Vagina (tissue), 2 donors: ENCODE measurements around the gene CIROP. TPM values are rescaled to one million over a fixed set of nuclear protein-coding genes. Genes with fewer than 3 reads are reported as not detected.
"Not testable (repeated sequence)": the region's sequence is repeated elsewhere in the genome, so short reads cannot be mapped to it uniquely, and the experiment has no call there.

Experiments used
- DNase-seq, 2 donors: peaks; one replicate each; pipeline ENCODE4 v3.0.0-alpha.2; 2017; ENCODE audit errors: extremely low spot score in 2 of 2
- H3K27ac ChIP-seq: fragments of 200-600 bp; sonication (generic); one replicate; pipeline ENCODE4 v1.5.1; 2019
- H3K27me3 ChIP-seq: fragments of 200-600 bp; sonication (generic); one replicate; pipeline ENCODE4 v1.5.1; 2019
- H3K36me3 ChIP-seq, 2 donors: fragments of 200-600 bp; sonication (generic); one replicate each; pipeline ENCODE4 v1.5.1; 2017 to 2019
- H3K4me1 ChIP-seq: fragments of 200-600 bp; sonication (generic); one replicate; pipeline ENCODE4 v1.5.1; 2019
- H3K4me3 ChIP-seq, 2 donors: fragments of 200-600 bp; sonication (generic); 1 replicate in 1 of 2; 2 replicates in 1 of 2; pipeline ENCODE4 v1.5.1; 2016 to 2019
- H3K9me3 ChIP-seq: fragments of 200-600 bp; sonication (generic); one replicate; pipeline ENCODE4 v1.5.1; 2019
- CTCF ChIP-seq, 3 experiments: fragments of 450-650 bp in 2 of 3; fragments of 200-600 bp in 1 of 3; sonication (generic) in 1 of 3; IDR thresholded peaks; one replicate each; pipeline ENCODE4 v1.5.1; 2017 to 2019; ENCODE audit warnings: antibody characterized with exemption in 3 of 3, mild to moderate bottlenecking in 2 of 3, moderate library complexity in 2 of 3
- POLR2A ChIP-seq, 2 donors: fragments of 450-650 bp; IDR thresholded peaks; one replicate each; pipeline ENCODE4 v1.6.1; 2017; ENCODE audit warnings: antibody characterized with exemption in 2 of 2, mild to moderate bottlenecking in 2 of 2, moderate library complexity in 2 of 2
- POLR2AphosphoS5 ChIP-seq, 2 donors: sonication (generic); formaldehyde crosslinking; IDR thresholded peaks; one replicate each; pipeline ENCODE4 v1.9.0; 2017; ENCODE audit warnings: antibody characterized with exemption in 2 of 2, mild to moderate bottlenecking in 2 of 2, low read depth in 1 of 2; ENCODE audit not compliant: insufficient read depth in 1 of 2
- intact Hi-C: fragments of 100-400 bp; cut with DNase I; formaldehyde crosslinking; loops from one replicate; pipeline ENCODE4 v1.15.1; 2023
- total RNA-seq: library from RNA; depleted of rRNA; stranded (reverse); fragments of >200 nt; gene quantifications from one replicate; pipeline ENCODE4 v1.2.3, GENCODE V29; 2016

CIROP gene
- total RNA-seq, 1 donor from 2014 or later, result not detected

GRCh38 chr14:23110579-23111365, 6.0 kb upstream of the CIROP start:
- no peak overlapping the region for H3K4me3 ChIP-seq
- no peaks in the 10 kb centered on the region for H3K36me3 ChIP-seq
- no peak for DNase-seq
- no peak for TF ChIP-seq POLR2AphosphoS5 (IDR thresholded peaks at IDR 0.05; ENCODE audit: insufficient read depth in 1 of 2, low read depth in 1 of 2)
- no peak for TF ChIP-seq CTCF (IDR thresholded peaks at IDR 0.05)
- no peak for TF ChIP-seq POLR2A (IDR thresholded peaks at IDR 0.05)
- no peaks in the 10 kb centered on the region for H3K4me1 ChIP-seq
- intact Hi-C loops, result no loop called here
- H3K27me3 ChIP-seq, result no peaks in the 10 kb centered on the region
- no peaks in the 10 kb centered on the region for H3K9me3 ChIP-seq
- no peak overlapping the region for H3K27ac ChIP-seq

DNA sequence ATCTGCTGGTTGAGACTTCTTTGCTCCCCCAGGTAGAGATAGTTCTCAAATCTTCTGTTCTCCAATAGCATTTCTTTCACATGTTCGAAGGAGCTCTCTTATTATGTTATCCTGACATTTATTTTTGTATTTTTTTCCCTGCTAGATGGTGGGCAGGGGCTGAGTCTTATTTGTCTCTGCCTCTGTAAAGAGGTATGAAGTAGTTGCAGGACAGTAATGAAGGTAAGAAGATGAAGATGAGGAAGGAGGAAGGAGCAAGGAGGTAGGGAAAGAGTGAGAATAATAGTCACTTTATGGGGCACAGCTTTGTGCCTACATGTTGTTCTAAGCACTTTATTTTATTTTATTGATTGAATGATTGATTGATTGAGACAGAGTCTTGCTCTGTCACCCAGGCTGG, 5.0 kb upstream of the CIROP start:
- no peak for TF ChIP-seq POLR2A (IDR thresholded peaks at IDR 0.05)
- no peak for TF ChIP-seq CTCF (IDR thresholded peaks at IDR 0.05)
- no peak for TF ChIP-seq POLR2AphosphoS5 (IDR thresholded peaks at IDR 0.05; ENCODE audit: insufficient read depth in 1 of 2, low read depth in 1 of 2)
- intact Hi-C loops, result no loop called here
- Histone ChIP-seq H3K4me1 (no peaks in the 10 kb centered on the region), H3K9me3 (no peaks in the 10 kb centered on the region), H3K36me3 (no peaks in the 10 kb centered on the region), H3K27ac (no peak overlapping the region), H3K4me3 (no peak overlapping the region), H3K27me3 (no peaks in the 10 kb centered on the region)
- no peak for DNase-seq

DNA sequence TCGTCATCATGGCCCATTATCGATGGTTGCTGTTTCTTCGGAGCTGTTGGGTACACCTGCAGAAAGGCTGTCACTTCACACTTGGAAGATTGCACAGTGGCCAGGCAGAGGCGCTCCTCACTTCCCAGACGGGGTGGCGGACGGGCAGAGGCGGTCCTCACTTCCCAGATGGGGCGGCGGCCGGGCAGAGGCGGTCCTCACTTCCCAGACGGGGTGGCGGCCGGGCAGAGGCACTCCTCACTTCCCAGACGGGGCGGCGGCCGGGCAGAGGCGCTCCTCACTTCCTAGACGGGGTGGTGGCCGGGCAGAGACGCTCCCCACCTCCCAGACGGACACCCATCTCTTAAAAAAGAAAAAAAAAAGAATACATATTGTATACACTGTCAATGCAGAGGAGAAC, 3.4 kb upstream of the CIROP start:
- H3K27ac ChIP-seq, H3K4me1 ChIP-seq, H3K9me3 ChIP-seq, intact Hi-C loops, H3K4me3 ChIP-seq, H3K36me3 ChIP-seq, H3K27me3 ChIP-seq, DNase-seq: not testable (repeated sequence)

DNA sequence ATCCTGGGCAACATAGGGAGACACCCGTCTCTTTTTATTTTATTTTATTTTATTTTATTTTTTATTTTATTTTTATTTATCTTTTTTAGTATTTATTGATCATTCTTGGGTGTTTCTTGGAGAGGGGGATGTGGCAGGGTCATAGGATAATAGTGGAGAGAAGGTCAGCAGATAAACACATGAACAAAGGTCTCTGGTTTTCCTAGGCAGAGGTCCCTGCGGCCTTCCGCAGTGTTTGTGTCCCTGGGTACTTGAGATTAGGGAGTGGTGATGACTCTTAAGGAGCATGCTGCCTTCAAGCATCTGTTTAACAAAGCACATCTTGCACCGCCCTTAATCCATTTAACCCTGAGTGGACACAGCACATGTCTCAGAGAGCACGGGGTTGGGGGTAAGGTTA, 2.8 kb upstream of the CIROP start:
- H3K36me3 ChIP-seq, H3K27ac ChIP-seq, H3K4me1 ChIP-seq, intact Hi-C loops, H3K27me3 ChIP-seq, DNase-seq, H3K4me3 ChIP-seq, H3K9me3 ChIP-seq: not testable (repeated sequence)

DNA sequence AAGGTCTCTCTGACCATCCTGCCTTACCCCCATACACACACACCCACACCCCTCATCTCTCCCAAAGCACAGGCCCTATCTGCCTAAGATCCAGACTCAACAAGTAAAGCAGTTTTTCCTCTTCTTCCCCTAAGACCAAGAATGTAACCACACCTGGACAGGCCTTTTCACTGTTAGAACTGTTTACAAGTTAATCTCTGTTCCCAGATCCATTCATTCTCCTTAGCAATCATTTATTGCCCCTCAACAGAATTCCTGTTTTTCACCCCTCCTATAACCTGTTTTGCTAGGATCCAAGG, 1.9 kb upstream of the CIROP start:
- no peaks in the 10 kb centered on the region for H3K9me3 ChIP-seq
- TF ChIP-seq POLR2AphosphoS5 (IDR thresholded peaks at IDR 0.05; ENCODE audit: insufficient read depth in 1 of 2, low read depth in 1 of 2) (no peak), CTCF (IDR thresholded peaks at IDR 0.05) (no peak), POLR2A (IDR thresholded peaks at IDR 0.05) (no peak)
- DNase-seq, result no peak
- no peaks in the 10 kb centered on the region for H3K27me3 ChIP-seq
- no peak overlapping the region for H3K27ac ChIP-seq
- H3K36me3 ChIP-seq, result no peaks in the 10 kb centered on the region
- H3K4me1 ChIP-seq, result no peaks in the 10 kb centered on the region
- intact Hi-C loops, result no loop called here
- no peak overlapping the region for H3K4me3 ChIP-seq

GRCh38 chr14:23105348-23105824, 597 bp upstream of the CIROP start:
- TF ChIP-seq POLR2A (IDR thresholded peaks at IDR 0.05), result no peak
- TF ChIP-seq CTCF (IDR thresholded peaks at IDR 0.05), result no peak
- TF ChIP-seq POLR2AphosphoS5 (IDR thresholded peaks at IDR 0.05; ENCODE audit: insufficient read depth in 1 of 2, low read depth in 1 of 2), result no peak
- Histone ChIP-seq H3K9me3 (no peaks in the 10 kb centered on the region), H3K4me3 (no peak overlapping the region), H3K4me1 (no peaks in the 10 kb centered on the region), H3K27ac (no peak overlapping the region), H3K36me3 (no peaks in the 10 kb centered on the region), H3K27me3 (no peaks in the 10 kb centered on the region)
- peak in 1 of 2 donors; percentile 3 for DNase-seq
- intact Hi-C loops, result no loop called here
